ENCODE data around the gene MYRF. TPM values are rescaled to one million over a fixed set of nuclear protein-coding genes. Genes with fewer than 3 reads are reported as not detected.

MYRF gene
- total and polyA plus RNA-seq, 9 of the 15 experiments (the other 6 are each of a cell fraction or from before 2014, with no cell fraction given), result 2.3 to 25.8 (median 7.1) TPM

DNA sequence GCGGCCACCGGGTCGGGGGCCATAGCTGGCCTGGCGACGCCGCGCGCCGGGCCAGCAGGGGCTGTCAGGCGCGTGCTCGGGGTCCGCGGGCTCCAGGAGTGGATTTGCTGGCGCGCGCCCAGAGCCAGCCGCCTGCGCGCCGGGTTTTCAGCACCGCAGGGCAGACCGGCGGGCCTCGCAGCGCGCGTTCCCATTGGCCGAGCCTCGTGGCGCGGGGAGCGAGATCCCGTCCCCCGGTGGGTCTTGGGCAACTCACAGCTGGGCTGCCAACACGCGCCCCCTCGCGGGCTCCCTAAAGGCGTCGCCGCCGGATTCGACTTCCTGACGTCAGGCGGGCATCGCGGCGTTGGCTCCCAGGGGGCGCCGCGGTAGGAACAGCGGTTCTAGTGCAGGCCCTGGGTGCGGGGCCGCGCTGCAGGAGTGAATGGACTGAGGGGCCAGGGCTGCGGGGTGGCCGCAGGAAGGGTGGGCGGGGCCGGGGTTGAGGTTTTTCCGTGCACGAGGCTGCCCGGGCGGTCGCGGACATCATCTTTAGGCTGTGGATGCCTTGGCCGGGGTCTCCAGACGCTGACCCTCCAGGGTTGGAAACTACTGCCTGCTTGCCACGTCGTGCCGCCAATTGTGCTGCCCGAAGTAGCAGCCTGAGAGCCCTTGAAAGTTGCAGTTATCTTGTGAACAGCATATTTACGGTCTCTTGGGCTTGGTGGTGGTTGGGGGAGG, 64.5 kb downstream of the MYRF start, which contains the start of gene FADS1 (continued):
- TF ChIP-seq, protein P1, sequence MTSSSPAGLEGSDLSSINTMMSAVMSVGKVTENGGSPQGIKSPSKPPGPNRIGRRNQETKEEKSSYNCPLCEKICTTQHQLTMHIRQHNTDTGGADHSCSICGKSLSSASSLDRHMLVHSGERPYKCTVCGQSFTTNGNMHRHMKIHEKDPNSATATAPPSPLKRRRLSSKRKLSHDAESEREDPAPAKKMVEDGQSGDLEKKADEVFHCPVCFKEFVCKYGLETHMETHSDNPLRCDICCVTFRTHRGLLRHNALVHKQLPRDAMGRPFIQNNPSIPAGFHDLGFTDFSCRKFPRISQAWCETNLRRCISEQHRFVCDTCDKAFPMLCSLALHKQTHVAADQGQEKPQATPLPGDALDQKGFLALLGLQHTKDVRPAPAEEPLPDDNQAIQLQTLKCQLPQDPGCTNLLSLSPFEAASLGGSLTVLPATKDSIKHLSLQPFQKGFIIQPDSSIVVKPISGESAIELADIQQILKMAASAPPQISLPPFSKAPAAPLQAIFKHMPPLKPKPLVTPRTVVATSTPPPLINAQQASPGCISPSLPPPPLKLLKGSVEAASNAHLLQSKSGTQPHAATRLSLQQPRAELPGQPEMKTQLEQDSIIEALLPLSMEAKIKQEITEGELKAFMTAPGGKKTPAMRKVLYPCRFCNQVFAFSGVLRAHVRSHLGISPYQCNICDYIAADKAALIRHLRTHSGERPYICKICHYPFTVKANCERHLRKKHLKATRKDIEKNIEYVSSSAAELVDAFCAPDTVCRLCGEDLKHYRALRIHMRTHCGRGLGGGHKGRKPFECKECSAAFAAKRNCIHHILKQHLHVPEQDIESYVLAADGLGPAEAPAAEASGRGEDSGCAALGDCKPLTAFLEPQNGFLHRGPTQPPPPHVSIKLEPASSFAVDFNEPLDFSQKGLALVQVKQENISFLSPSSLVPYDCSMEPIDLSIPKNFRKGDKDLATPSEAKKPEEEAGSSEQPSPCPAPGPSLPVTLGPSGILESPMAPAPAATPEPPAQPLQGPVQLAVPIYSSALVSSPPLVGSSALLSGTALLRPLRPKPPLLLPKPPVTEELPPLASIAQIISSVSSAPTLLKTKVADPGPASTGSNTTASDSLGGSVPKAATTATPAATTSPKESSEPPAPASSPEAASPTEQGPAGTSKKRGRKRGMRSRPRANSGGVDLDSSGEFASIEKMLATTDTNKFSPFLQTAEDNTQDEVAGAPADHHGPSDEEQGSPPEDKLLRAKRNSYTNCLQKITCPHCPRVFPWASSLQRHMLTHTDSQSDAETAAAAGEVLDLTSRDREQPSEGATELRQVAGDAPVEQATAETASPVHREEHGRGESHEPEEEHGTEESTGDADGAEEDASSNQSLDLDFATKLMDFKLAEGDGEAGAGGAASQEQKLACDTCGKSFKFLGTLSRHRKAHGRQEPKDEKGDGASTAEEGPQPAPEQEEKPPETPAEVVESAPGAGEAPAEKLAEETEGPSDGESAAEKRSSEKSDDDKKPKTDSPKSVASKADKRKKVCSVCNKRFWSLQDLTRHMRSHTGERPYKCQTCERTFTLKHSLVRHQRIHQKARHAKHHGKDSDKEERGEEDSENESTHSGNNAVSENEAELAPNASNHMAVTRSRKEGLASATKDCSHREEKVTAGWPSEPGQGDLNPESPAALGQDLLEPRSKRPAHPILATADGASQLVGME (CRISPR knock-in tag; IDR thresholded peaks at IDR 0.05), result peak; percentile 85; the same call in 1 of the 2 replicates
- 0 out of 4 replicates have a peak, but pooled peaks of 1 of the 2 experiments have one; percentile 9 for TF ChIP-seq TRIM24 (IDR thresholded peaks at IDR 0.05)
- TF ChIP-seq SNRNP70 (optimal IDR thresholded peaks at IDR 0.05; ENCODE audit: low read depth, low read length), result no peak
- TF ChIP-seq MYNN (IDR thresholded peaks at IDR 0.05), result peak; percentile 98
- no peak for TF ChIP-seq MYNN (CRISPR knock-in tag; IDR thresholded peaks at IDR 0.05)
- TF ChIP-seq, protein P2, sequence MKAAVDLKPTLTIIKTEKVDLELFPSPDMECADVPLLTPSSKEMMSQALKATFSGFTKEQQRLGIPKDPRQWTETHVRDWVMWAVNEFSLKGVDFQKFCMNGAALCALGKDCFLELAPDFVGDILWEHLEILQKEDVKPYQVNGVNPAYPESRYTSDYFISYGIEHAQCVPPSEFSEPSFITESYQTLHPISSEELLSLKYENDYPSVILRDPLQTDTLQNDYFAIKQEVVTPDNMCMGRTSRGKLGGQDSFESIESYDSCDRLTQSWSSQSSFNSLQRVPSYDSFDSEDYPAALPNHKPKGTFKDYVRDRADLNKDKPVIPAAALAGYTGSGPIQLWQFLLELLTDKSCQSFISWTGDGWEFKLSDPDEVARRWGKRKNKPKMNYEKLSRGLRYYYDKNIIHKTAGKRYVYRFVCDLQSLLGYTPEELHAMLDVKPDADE (conservative IDR thresholded peaks at IDR 0.05; ENCODE audit: control insufficient read depth, low read depth, low read length), result peak; percentile 85; the same call in 1 of the 2 replicates
- no peak for TF ChIP-seq PPARD (CRISPR knock-in tag; IDR thresholded peaks at IDR 0.05)
- no peak for TF ChIP-seq ARNT (IDR thresholded peaks at IDR 0.05)
- TF ChIP-seq POLR2B (IDR thresholded peaks at IDR 0.05; ENCODE audit: low read depth, partially characterized antibody), result no peak
- peak; percentile 96 for TF ChIP-seq RBM25 (IDR thresholded peaks at IDR 0.05; ENCODE audit: low read depth, low read length, severe bottlenecking)
- TF ChIP-seq U2AF1 (optimal IDR thresholded peaks at IDR 0.05; ENCODE audit: low read depth, low read length), result peak; percentile 98
- TF ChIP-seq PCBP1 (IDR thresholded peaks at IDR 0.05; ENCODE audit: low read depth, low read length, poor library complexity, severe bottlenecking), result peak; percentile 59
- no peak for TF ChIP-seq SMAD2 (IDR thresholded peaks at IDR 0.05; ENCODE audit: low read depth, low read length)
- TF ChIP-seq SRSF7 (optimal IDR thresholded peaks at IDR 0.05; ENCODE audit: low read depth, low read length), result no peak
- TF ChIP-seq ZKSCAN8 (CRISPR knock-in tag; IDR thresholded peaks at IDR 0.05), result peak; percentile 75
- TF ChIP-seq CBX3 (IDR thresholded peaks at IDR 0.05; ENCODE audit: borderline replicate concordance in 1 of 2, low read length in 2 of 2), result peak in 1 of 2 experiments; percentile 53; a peak in 1 of 3 replicates
- TF ChIP-seq BHLHE40 (IDR thresholded peaks at IDR 0.05; ENCODE audit: low read length), result peak; percentile 25
- TF ChIP-seq CHCHD3 (CRISPR knock-in tag; IDR thresholded peaks at IDR 0.05), result no peak
- TF ChIP-seq NR2F6 (CRISPR knock-in tag; IDR thresholded peaks at IDR 0.05), result no peak
- TF ChIP-seq, protein P3, sequence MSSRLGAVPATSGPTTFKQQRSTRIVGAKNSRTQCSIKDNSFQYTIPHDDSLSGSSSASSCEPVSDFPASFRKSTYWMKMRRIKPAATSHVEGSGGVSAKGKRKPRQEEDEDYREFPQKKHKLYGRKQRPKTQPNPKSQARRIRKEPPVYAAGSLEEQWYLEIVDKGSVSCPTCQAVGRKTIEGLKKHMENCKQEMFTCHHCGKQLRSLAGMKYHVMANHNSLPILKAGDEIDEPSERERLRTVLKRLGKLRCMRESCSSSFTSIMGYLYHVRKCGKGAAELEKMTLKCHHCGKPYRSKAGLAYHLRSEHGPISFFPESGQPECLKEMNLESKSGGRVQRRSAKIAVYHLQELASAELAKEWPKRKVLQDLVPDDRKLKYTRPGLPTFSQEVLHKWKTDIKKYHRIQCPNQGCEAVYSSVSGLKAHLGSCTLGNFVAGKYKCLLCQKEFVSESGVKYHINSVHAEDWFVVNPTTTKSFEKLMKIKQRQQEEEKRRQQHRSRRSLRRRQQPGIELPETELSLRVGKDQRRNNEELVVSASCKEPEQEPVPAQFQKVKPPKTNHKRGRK (tag; IDR thresholded peaks at IDR 0.05), result no peak
- peak; percentile 23; the same call in 1 of the 2 replicates for TF ChIP-seq NBN (IDR thresholded peaks at IDR 0.05; ENCODE audit: low read depth)

All from K562 (cell line).